ENCODE measurements around the gene ANKRD17.
"Not testable (repeated sequence)": the region's sequence is repeated elsewhere in the genome, so short reads cannot be mapped to it uniquely, and the experiment has no call there.

ANKRD17 gene

DNA sequence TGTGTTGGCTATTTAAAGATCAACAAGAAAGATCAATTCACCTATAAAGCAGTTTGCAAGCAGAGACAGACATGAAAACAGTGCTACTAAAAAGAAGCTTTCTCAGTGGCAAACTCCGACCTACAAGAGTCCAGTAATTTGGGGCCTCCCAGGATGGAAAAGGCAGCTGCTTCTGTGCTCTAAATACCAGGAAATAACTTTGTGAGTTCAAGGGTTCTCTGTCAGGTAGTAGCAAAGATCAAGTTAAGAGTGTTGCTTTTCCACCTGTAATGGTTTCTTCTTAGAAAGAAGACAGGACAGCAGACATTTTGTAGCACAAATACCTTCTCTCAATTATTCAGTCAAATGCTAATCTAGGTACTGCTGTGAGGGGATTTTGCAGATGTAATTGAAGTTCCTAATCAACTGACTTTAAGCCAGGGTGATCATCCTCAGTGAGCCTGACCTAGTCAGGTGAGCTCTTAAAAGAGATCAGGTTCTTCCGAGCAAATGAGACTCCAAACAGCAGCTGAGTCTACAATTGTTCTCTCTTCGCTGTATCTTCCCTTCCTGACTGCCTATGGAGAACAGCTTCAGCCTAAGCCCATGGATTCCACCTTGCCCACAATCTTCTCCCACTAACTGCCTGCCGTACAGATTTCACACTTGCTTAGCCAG is 13.5 kb downstream of the ANKRD17 start:
- DNase-seq, result no peak

DNA sequence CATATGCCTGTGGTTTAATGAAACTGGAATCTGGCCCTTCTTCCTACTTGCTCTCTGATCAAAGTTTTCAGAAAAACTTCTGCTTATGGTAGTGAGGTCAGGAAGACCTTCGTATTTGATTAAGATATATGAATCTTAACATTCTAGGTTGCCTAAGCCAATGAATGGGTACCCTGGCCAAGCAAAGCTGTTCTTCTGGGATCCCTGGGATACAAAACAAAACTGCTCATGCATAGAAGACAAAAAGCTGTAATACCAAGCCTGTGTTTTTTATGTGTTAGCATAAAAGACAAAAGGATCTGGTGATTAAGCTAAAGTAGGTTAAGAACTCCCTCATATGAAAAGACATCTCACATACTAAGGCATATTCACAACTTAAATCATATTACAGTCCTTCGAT is 21.6 kb downstream of the ANKRD17 start:
- no peak for DNase-seq

- DNase-seq, result no peak
Measured at GRCh38 chr4:73236151-73236550, 22.4 kb downstream of the ANKRD17 start.

- DNase-seq, result no peak
Measured at GRCh38 chr4:73234712-73235111, 23.9 kb downstream of the ANKRD17 start.

- no peak for DNase-seq
Measured at GRCh38 chr4:73231518-73232487, 26.8 kb downstream of the ANKRD17 start.

DNA sequence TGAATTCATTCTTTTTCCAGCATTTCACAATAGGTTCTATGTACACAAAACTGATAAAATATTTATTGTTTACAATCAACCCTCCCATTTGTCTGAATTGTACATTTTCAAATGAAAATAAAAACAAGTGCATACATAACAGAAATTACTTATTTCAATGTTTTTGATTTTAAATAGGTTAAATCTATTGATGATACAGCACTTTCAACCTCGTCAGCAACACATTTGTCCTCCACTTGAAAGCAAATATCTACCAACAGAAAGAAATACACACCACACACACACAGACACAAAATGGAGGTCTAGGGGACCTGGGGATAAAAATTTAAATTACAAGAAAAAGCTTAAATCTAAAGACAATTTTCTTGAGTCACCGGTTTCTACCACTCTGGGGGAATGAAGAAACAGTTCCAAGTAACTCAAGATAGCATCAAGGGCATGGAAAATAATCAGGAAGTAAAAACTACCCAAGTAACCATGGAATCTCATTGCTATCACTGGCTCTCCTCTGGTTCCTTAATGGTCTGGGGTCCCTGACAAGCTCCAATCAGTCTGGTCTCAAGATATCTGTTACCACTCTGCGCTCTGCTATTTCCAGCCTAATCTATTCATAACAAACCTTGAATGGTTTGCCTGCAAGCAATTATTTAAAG is 27.6 kb downstream of the ANKRD17 start:
- no peak for DNase-seq

DNA sequence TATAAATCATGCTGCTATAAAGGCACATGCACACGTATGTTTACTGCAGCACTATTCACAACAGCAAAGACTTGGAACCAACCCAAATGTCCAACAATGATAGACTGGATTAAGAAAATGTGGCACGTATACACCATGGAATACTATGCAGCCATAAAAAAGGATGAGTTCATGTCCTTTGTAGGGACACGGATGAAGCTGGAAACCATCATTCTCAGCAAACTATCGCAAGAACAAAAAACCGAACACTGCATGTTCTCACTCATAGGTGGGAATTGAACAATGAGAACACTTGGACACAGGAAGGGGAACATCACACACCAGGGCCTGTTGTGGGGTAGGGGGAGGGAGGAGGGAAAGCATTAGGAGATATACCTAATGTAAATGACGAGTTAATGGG is 29.8 kb downstream of the ANKRD17 start:
- not testable (repeated sequence) for DNase-seq

DNA sequence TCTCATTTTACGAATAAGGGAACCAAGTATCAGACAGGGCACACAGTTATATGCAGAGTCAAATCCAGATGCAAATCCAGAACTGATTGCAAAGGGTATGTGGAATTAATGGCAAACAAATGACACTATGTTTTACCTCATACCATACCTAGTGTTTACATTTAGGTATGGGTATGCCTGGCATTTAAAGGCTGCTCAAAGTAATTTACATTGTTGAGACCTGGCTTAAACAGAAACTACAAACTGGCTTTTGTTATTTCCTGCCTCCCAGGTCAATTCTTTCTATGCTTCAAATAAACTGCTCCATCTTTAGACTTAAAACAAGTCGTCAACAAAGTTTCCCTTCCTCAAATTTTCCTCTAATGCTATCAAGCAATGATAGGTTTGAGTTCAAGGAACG is 33.7 kb downstream of the ANKRD17 start:
- no peak for DNase-seq

DNA sequence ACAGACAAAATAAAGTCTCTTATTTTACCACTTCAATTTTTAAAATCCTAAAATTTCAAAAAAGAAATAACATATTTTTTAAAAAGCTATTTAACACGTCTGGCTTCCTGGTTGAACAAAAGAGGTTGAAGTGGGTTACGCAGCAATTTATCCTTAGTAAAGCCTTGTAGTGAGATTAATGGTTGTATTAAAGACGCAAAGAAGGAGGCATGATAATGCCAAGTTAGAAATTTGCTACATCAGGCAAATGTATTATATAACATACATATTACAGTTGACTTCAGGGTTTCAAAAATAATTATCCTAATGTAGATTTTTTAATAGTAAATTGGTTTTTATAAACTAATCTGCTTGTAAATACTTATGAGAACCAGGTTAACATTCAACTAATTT is 35.3 kb downstream of the ANKRD17 start:
- DNase-seq, result no peak

GRCh38 chr4:73222466-73223257 is 35.9 kb downstream of the ANKRD17 start:
- DNase-seq, result peak; percentile 10

- no peak for DNase-seq
Measured at GRCh38 chr4:73221734-73222133, 36.9 kb downstream of the ANKRD17 start.

DNA sequence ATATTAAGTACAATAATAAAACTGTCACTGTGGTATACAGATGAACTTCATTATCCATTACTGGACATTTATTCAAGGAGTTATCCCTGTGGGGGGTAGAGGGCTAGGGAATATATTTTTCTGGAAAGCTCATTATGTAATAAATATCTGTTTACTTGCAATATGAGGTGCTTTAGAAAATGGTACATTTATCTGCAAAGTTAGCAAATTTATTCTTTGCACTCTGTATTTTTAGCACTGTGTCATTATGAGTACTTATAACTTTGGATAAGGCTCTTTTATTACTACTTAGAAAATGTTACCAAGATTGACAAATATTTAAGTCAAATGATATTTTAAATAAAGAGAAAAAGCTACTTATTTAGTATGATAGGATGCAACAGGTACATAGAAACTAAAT is 37.8 kb downstream of the ANKRD17 start:
- no peak for DNase-seq

DNA sequence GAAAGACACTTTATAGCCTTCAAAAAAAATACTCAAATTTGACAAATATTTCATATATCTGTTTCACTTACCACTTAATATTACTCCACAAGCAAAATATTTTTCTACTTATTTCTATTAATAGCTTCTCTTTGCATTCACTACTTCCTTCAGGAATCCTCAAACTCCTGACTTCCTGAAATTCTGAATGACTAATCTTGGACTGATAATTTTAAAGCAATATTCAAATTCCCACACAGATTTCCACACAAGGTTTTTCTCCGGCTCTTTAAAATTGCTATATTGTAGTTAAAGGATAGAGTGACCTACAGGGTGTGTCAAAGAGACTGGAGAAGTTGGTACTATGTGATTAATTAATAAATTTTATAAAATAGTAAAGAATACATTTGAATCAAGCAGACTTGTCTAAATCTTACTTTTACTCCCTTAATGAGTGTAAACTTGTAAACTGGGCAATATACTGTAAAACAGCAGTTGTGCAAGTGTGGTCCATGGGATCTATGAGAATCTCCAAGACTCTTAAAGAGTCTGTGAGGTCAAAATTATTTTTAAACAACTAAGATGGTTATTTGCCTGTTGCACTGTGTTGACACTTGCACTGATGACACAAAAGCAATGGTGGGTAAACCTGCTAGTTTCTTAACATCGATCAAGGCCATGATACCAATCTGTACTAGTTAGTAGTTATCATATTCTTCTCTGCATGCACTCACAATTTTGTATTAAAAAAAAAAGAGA is 44.5 kb downstream of the ANKRD17 start:
- DNase-seq, result no peak

DNA sequence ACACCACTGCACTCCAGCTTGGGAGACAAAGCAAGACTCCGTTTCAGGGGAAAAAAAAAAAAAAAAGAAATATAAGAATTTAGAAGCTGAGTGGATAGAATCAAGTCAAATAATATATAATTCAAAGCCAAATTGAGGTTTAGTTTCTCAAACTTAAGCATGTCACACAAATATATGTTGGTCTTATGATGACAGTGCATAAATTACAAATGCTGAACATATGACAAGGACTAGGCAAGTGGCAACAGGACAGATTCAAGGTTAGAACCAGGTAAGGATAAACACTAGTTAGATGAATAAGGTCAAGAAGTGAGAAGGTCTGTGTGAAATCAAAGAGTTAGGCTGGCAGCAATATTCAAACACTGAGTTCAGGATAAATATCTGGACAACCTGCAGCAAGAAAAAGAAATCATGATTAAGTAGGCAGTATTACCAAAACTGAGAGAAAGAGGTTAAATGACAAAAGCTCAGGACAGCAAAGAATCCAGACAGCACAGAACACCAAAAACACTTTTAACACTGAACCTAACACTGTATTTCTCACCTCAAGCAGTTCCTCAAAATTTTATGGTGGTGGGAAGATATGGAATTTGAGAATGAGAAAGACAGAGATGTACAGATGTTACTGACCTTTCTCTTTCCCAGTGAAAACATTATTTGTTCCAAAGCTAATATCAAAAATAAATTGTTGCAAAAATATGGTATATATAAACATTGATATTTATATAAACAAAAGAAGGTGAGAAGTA is 45.4 kb downstream of the ANKRD17 start:
- no peak for DNase-seq

- no peak for DNase-seq
Measured at GRCh38 chr4:73211968-73212367, 46.6 kb downstream of the ANKRD17 start.

GRCh38 chr4:73208376-73208775 is 50.2 kb downstream of the ANKRD17 start:
- no peak for DNase-seq

GRCh38 chr4:73206236-73206635 is 52.4 kb downstream of the ANKRD17 start:
- DNase-seq, result no peak

DNA sequence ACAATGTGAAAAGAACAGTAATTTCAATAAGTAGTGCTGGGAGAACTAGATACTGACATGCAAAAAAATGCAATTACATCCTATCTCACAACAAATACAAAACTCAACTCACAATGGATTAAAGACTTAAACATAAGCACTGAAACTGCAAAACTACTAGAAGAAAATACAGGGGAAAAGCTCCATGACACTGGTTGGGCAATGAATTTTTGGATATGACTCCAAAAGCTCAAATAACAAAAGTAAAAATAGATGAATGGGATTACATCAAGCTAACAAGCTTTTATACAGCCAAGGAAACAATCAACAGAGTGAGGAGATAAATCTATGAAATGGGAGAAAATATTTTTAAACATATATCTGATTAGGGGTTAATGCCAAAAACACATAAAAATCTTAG is 53.1 kb downstream of the ANKRD17 start:
- DNase-seq, result no peak

GRCh38 chr4:73203976-73204375 is 54.6 kb downstream of the ANKRD17 start:
- not testable (repeated sequence) for DNase-seq

DNA sequence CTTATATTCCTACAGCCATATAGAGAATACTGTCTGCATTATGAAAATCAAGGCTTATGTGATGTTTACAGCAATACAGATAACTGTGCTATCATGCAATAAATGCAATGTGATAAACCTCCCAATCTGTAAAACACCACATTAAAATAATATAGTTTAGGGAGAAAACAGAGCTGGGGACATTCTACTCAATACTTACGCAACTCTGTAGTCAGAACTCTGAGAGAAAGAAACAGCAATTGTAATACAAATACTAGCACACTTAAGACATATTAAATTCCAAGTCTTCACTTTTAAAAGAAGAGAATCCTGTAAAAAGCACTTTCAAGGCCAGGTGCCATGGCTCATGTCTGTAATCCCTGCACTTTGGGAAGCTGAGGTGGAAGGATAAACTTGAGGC is 61.4 kb downstream of the ANKRD17 start:
- DNase-seq, result no peak

DNA sequence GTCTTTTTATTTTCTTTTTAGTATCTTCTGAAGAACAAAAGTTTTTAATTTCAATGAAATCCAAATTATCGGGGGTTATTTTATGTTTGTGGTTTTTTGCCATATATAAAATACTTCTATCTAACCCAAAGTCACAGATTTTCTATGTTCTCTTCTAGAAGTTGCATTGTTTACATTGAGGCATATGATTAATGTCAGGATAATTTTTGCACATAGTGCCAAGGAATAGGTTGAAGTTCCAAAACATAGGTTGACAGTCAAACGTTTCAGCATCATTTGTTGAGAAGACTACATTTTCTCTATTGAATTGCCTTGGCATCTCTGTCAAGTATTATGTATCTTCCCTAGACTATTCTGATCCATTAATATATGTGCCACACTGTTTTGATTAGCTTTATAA is 64.5 kb downstream of the ANKRD17 start:
- no peak for DNase-seq

Data from stimulated activated CD4-positive, alpha-beta T cell treated with anti-CD3 and anti-CD28 coated beads, Interleukin-4, amount 100 ng/mL, for 1 hour (primary cell).